ENCODE data around the gene SFSWAP. TPM values are rescaled to one million over a fixed set of nuclear protein-coding genes. Genes with fewer than 3 reads are reported as not detected.
A peak's percentile ranks its signal among the peaks of the same experiment; 100 is the strongest.
"Not testable (repeated sequence)": the region's sequence is repeated elsewhere in the genome, so short reads cannot be mapped to it uniquely, and the experiment has no call there.

SFSWAP gene
- total RNA-seq, 1 donor from 2014 or later = 60.1 TPM

DNA sequence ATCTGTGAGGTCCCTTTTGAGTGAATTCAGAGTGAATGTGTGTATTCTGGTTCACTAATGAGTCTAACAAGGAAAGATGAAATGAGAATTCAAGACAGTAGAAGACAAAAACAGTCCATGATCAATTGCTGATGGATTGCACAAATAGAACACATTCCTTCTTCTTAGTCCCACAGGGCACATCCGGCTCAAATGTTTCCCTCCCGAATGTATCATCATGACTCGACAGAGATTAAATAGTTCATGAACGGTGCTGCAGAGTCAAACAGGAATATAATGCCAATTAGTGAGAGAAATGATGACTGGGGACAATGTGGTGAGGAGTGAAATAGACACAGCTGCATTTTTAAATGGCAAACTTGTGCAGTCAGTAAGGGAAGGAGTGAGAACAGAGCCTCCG is 11.5 kb upstream of the SFSWAP start:
- Mint-ChIP-seq H3K9me3 (peaks cover 10% of the 10 kb centered on the region), H3K36me3 (ENCODE audit: low read depth) (no peaks in the 10 kb centered on the region), H3K27me3 (ENCODE audit: low read depth) (peaks cover 7% of the 10 kb centered on the region), H3K4me1 (ENCODE audit: low read depth) (peaks cover 7% of the 10 kb centered on the region), H3K4me3 (ENCODE audit: low read depth) (no peak overlapping the region), H3K27ac (no peak overlapping the region)
- DNase-seq (ENCODE audit: low spot score) = no peak
- intact Hi-C loops (cut with micrococcal nuclease) = no loop called here

DNA sequence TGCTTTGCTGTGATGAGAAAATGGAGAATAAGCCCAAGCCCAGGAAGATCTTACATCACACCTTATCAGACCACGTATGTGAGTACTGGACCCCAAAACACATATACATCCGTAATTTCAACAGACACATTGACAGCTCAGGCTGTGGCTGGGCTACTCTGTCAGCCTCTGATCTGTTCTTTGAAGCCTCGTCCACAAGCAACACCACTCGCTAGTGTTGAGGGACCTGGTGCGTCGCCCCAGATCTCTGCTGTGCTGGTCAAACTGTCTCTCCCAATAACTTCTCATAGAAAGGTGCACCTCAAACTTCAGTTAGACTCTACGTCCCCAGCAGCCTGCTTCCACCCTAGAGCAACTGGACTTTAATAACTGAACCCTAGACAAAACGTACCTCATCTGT is 10.6 kb upstream of the SFSWAP start:
- no peak overlapping the region for H3K27ac Mint-ChIP-seq
- H3K9me3 Mint-ChIP-seq = peaks cover 18% of the 10 kb centered on the region
- no peak for DNase-seq (ENCODE audit: low spot score)
- peaks cover 12% of the 10 kb centered on the region for H3K27me3 Mint-ChIP-seq (ENCODE audit: low read depth)
- no peaks in the 10 kb centered on the region for H3K36me3 Mint-ChIP-seq (ENCODE audit: low read depth)
- peaks cover 7% of the 10 kb centered on the region for H3K4me1 Mint-ChIP-seq (ENCODE audit: low read depth)
- intact Hi-C loops (cut with micrococcal nuclease) = no loop called here
- H3K4me3 Mint-ChIP-seq (ENCODE audit: low read depth) = no peak overlapping the region

DNA sequence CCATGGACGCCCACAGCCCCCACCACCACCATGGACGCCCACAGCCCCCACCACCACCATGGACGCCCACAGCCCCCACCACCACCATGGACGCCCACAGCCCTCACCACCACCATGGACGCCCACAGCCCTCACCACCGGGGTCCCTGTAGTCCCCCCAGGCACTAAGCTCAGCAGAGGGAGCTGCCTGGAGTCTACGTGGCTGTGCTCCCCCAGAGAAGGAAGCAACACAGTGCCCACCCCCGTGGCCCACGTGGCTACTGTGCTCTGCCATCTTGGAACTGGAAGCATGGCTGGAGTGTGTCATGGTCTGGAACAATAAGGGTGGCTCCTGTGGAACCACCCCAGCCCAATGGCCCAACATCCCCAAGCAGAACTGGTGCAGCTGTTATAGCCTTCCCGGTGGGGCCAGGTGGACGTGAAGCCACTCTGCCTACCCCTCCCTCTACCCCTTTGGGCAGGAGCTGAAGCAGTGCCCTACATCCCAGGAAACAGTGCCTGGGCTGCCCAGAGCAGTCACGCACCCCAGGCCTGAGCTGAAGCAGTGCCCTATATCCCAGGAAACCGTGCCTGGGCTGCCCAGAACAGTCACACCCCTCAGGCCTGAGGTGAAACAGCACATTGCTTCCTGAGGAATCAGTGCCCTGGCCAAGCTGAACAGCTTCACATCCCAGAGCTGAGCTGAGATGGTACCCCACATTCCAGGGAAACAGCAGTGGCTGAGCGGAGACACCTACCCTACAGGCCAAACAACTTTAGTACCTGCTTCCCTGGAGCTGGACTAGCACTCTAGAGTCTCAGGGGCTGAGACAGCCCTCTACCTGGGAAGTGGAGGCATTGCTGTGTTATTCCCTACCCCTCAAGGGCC is 9.0 kb upstream of the SFSWAP start:
- Mint-ChIP-seq H3K36me3 (ENCODE audit: low read depth) (no peaks in the 10 kb centered on the region), H3K9me3 (peaks cover 23% of the 10 kb centered on the region), H3K4me3 (ENCODE audit: low read depth) (no peak overlapping the region), H3K27me3 (ENCODE audit: low read depth) (peaks cover 12% of the 10 kb centered on the region), H3K4me1 (ENCODE audit: low read depth) (peaks cover 7% of the 10 kb centered on the region), H3K27ac (no peak overlapping the region)
- no peak for DNase-seq (ENCODE audit: low spot score)
- intact Hi-C loops (cut with micrococcal nuclease) = no loop called here

DNA sequence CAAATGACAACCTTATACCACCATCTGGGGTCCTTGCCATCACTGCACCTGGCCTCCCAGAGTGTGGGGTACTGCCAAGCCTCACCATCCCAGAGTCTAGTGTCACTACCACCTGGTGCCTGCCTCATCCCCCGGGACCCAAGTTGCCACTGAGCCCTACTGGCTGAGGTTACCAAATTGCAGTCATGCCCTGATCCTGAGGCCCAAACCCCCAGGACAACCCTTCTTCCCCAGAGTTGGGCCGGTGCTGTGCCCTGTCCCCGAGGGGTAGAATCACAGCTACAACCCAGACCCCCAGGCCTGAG is 8.4 kb upstream of the SFSWAP start:
- Mint-ChIP-seq H3K4me3 (ENCODE audit: low read depth) (no peak overlapping the region), H3K36me3 (ENCODE audit: low read depth) (no peaks in the 10 kb centered on the region), H3K4me1 (ENCODE audit: low read depth) (peaks cover 7% of the 10 kb centered on the region), H3K9me3 (peaks cover 23% of the 10 kb centered on the region), H3K27me3 (ENCODE audit: low read depth) (peaks cover 14% of the 10 kb centered on the region), H3K27ac (no peak overlapping the region)
- intact Hi-C loops (cut with micrococcal nuclease) = no loop called here
- DNase-seq (ENCODE audit: low spot score) = no peak

DNA sequence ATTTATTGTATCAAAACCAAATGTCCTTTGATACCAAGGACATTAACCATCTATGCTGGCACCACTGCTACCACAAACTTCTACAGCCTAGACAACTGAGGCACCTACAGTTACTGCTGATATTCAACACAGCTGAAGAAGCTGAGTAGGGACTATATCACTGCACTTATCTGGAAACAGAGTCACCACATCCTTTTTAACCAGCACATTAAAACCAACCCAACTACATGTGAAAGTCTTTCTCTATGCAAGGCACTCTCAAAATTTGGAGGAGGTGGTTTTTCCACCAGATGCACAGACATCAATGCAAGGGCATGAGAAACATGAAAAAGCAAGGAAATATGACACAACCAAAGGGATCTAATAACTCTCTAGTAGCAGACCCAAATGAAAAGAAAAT is 7.7 kb upstream of the SFSWAP start:
- DNase-seq (ENCODE audit: low spot score) = no peak
- intact Hi-C loops (cut with micrococcal nuclease) = no loop called here
- Mint-ChIP-seq H3K9me3 (peaks cover 23% of the 10 kb centered on the region), H3K27ac (no peak overlapping the region), H3K27me3 (ENCODE audit: low read depth) (peaks cover 15% of the 10 kb centered on the region), H3K4me3 (ENCODE audit: low read depth) (no peak overlapping the region), H3K36me3 (ENCODE audit: low read depth) (no peaks in the 10 kb centered on the region), H3K4me1 (ENCODE audit: low read depth) (peaks cover 7% of the 10 kb centered on the region)

DNA sequence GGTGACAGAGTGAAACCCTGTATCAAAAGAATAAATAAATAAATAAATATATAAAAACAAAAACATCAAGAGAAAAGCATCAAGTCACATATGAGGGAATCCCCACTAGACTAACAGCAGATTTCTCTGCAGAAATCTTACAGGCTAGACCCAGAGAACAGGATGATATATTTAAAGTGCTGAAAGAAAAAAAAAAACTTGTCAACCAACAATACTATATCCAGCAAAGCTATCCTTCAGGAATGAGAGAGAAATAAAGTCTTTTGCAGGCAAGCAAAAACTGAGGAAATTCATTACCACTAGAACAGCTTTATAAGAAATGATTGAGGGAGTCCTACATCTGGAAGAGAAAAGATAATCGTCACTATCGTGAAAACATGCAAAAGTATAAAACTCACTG is 6.4 kb upstream of the SFSWAP start:
- H3K27ac Mint-ChIP-seq = no peak overlapping the region
- H3K27me3 Mint-ChIP-seq (ENCODE audit: low read depth) = peaks cover 11% of the 10 kb centered on the region
- H3K9me3 Mint-ChIP-seq = peaks cover 23% of the 10 kb centered on the region
- H3K4me3 Mint-ChIP-seq (ENCODE audit: low read depth) = no peak overlapping the region
- no peaks in the 10 kb centered on the region for H3K36me3 Mint-ChIP-seq (ENCODE audit: low read depth)
- H3K4me1 Mint-ChIP-seq (ENCODE audit: low read depth) = peaks cover 7% of the 10 kb centered on the region
- no peak for DNase-seq (ENCODE audit: low spot score)
- intact Hi-C loops (cut with micrococcal nuclease) = no loop called here

DNA sequence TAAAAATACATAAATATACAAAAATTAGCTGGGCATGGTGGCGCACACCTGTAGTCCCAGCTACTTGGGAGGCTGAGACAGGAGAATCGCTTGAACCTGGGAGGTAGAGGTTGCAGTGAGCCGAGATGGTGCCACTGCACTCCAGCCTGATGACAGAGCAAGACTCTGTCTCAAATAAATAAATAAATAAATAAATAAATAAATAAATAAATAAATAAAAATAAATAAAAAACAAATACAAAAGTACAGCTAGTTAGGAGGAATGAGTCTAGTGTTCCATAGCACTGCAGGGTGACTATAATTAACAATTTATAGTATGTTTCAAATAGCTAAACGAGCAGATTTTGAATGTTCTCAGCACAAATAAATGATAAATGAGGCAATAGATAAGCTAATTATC is 4.2 kb upstream of the SFSWAP start:
- Mint-ChIP-seq H3K4me1 (ENCODE audit: low read depth) (peaks cover 13% of the 10 kb centered on the region), H3K9me3 (peaks cover 23% of the 10 kb centered on the region)
- H3K27me3 Mint-ChIP-seq (ENCODE audit: low read depth); intact Hi-C loops (cut with micrococcal nuclease); H3K27ac Mint-ChIP-seq; H3K4me3 Mint-ChIP-seq (ENCODE audit: low read depth); H3K36me3 Mint-ChIP-seq (ENCODE audit: low read depth); DNase-seq (ENCODE audit: low spot score): not testable (repeated sequence)

DNA sequence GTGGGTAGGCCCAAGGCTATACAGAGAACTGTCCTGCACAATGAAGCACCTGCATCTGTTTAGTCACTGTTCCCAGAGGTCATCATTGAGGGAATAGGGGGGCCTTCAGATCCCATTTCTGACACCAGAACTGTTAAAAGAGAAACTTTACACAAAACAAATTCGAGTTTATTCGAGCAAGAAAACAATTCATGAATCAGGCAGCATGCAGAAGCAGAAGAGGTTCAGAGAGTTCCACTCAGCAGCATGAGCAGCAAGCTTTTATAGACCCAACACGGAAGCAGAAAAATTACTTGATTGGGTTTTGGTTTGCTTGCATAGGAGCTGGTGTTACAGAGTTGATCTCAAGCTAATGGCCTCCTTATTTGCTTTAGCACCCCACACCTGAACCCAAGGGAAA is 1.7 kb upstream of the SFSWAP start:
- no peak for DNase-seq (ENCODE audit: low spot score)
- H3K27ac Mint-ChIP-seq = peak overlapping the region; percentile 86

DNA sequence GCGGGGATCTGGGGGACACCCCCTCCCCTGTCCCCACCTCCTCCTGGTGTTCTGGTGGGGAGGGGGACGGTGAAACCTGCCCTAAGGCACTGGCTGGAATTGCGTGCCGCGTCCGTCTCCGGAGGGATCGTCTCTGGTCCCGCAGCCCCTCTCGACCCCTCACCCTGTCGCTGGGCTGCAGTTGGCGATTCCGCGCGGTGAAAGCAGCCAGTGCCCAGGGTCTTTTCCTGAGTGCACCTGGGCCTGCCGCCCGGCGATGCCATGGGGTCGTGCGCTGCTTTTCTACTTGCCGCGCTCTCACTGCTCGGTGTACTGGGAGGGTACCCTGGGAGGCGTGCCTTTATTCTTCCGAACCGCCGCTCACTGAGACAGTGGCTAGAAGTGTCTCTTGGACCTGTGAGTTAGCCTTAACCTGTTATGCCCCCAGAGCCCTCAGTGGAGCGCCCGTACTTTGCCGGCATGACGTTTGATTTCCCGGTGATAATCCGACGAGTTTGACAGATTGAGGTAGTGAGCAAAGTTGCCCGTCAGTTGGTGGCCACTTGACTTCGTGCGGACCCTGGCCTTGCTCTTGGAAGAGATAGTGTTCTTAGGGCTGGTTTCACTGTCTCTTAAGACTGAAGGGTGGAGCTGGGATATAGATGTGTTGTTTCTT is 788 bp downstream of the SFSWAP start:
- H3K9me3 Mint-ChIP-seq = no peaks in the 10 kb centered on the region
- H3K27me3 Mint-ChIP-seq (ENCODE audit: low read depth) = peaks cover 3% of the 10 kb centered on the region
- intact Hi-C loops (cut with micrococcal nuclease) = loop anchor here (2.0 to 10.0 kb wide), 2 partner anchors 103 to 183 kb away; partner anchors contain the start of gene ULK1
- DNase-seq (ENCODE audit: low spot score) = no peak
- H3K4me1 Mint-ChIP-seq (ENCODE audit: low read depth) = peaks cover 24% of the 10 kb centered on the region
- peak overlapping the region; percentile 87 for H3K4me3 Mint-ChIP-seq (ENCODE audit: low read depth)
- H3K36me3 Mint-ChIP-seq (ENCODE audit: low read depth) = peaks cover 45% of the 10 kb centered on the region
- H3K27ac Mint-ChIP-seq = peak overlapping the region; percentile 86

More for the DNA sequence above, 1.7 kb upstream of the SFSWAP start:
- peaks cover 13% of the 10 kb centered on the region for H3K9me3 Mint-ChIP-seq
- H3K4me1 Mint-ChIP-seq (ENCODE audit: low read depth) = peaks cover 24% of the 10 kb centered on the region
- H3K4me3 Mint-ChIP-seq (ENCODE audit: low read depth) = peak overlapping the region; percentile 87
- H3K27me3 Mint-ChIP-seq (ENCODE audit: low read depth) = peaks cover 8% of the 10 kb centered on the region
- peaks cover 25% of the 10 kb centered on the region for H3K36me3 Mint-ChIP-seq (ENCODE audit: low read depth)
- intact Hi-C loops (cut with micrococcal nuclease) = no loop called here

DNA sequence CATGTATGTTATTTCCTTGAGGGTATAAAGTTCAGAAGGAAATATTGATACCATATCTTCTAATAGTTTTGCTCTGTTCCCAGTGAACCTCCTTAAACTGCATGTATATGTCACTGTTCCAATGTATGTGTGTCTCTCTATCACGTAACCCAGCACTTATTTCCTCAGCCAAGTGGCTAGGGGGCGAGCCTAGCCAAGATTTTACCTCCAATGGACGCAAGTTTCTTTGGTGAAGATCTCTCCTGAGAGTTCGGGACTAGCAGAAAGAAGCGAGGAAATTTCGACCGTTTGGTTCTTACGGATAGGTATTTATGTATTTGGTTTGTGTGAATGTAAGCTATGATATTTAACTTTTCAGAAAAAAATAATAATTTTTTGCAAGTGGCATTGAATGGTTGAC is 2.5 kb downstream of the SFSWAP start:
- H3K27ac Mint-ChIP-seq = no peak overlapping the region
- H3K36me3 Mint-ChIP-seq (ENCODE audit: low read depth) = peaks cover 58% of the 10 kb centered on the region
- H3K4me1 Mint-ChIP-seq (ENCODE audit: low read depth) = peaks cover 24% of the 10 kb centered on the region
- H3K9me3 Mint-ChIP-seq = no peaks in the 10 kb centered on the region
- intact Hi-C loops (cut with micrococcal nuclease) = loop anchor here (10.0 kb wide), 1 partner anchor 181 kb away; the partner anchor contains the start of gene ULK1
- peak overlapping the region; percentile 37 for H3K4me3 Mint-ChIP-seq (ENCODE audit: low read depth)
- H3K27me3 Mint-ChIP-seq (ENCODE audit: low read depth) = no peaks in the 10 kb centered on the region
- no peak for DNase-seq (ENCODE audit: low spot score)

DNA sequence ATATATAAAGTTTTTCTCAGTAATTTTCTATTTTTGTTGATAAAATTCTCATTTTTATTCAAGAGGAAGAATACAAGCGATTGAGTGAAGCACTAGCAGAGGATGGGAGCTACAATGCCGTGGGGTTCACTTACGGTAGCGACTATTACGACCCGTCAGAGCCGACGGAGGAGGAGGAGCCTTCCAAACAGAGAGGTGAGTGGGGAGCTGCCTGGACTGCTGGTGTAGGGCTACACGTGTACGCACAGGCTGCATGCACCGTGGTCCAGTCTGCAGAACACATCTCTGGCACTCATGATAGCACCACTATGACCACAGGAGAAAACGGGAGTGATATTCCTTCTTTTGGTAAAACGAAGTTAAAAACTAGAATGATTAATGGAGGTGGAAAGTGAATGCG is 3.9 kb downstream of the SFSWAP start:
- peaks cover 22% of the 10 kb centered on the region for H3K4me1 Mint-ChIP-seq (ENCODE audit: low read depth)
- intact Hi-C loops (cut with micrococcal nuclease) = loop anchor here (10.0 kb wide), 1 partner anchor 180 kb away; the partner anchor contains the start of gene ULK1
- no peak overlapping the region for H3K4me3 Mint-ChIP-seq (ENCODE audit: low read depth)
- no peaks in the 10 kb centered on the region for H3K27me3 Mint-ChIP-seq (ENCODE audit: low read depth)
- DNase-seq (ENCODE audit: low spot score) = no peak
- no peaks in the 10 kb centered on the region for H3K9me3 Mint-ChIP-seq
- no peak overlapping the region for H3K27ac Mint-ChIP-seq
- peaks cover 71% of the 10 kb centered on the region for H3K36me3 Mint-ChIP-seq (ENCODE audit: low read depth)

DNA sequence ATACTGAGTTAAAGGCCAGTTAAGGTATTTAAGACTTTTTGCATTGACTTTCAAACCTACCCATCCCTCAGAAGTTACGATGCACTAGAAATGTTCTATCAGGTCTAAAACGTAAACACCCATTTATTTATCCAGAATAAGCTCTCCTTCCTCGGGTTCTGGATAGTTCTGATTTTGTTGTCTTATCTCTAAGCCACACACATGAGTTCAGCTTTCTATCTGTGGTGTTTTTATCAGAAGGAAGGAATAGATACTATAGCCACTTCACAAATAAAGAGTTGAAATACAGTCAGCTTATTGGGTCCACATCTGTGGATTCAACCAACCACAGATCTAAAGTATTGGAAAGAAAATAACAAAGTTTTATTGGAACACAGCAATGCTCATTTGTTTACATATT is 5.4 kb downstream of the SFSWAP start:
- no peak overlapping the region for H3K4me3 Mint-ChIP-seq (ENCODE audit: low read depth)
- peaks cover 83% of the 10 kb centered on the region for H3K36me3 Mint-ChIP-seq (ENCODE audit: low read depth)
- intact Hi-C loops (cut with micrococcal nuclease) = loop anchor here (10.0 kb wide), 1 partner anchor 179 kb away; the partner anchor contains the start of gene ULK1
- H3K4me1 Mint-ChIP-seq (ENCODE audit: low read depth) = peaks cover 20% of the 10 kb centered on the region
- no peaks in the 10 kb centered on the region for H3K9me3 Mint-ChIP-seq
- no peaks in the 10 kb centered on the region for H3K27me3 Mint-ChIP-seq (ENCODE audit: low read depth)
- no peak for DNase-seq (ENCODE audit: low spot score)
- no peak overlapping the region for H3K27ac Mint-ChIP-seq

DNA sequence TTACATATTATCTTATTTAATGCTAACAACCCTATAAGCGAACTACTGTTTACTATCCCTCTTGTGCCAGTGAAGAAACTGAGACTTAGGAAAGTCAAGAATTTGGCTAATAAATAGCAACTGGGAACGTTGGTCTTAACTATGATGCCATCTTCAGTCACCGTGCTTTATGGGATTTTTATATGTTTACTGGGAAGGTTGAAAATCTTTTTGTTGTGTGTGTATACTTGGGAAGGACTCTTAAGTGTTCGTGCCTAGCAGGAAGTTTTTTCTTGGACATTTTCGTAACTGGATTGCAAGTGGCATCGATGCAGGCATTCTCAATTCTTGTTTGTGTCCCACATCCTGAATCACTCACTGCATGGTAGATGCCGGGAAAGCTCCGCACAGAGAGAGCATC is 9.4 kb downstream of the SFSWAP start:
- no peaks in the 10 kb centered on the region for H3K9me3 Mint-ChIP-seq
- peaks cover 15% of the 10 kb centered on the region for H3K4me1 Mint-ChIP-seq (ENCODE audit: low read depth)
- DNase-seq (ENCODE audit: low spot score) = no peak
- H3K27ac Mint-ChIP-seq = no peak overlapping the region
- no peak overlapping the region for H3K4me3 Mint-ChIP-seq (ENCODE audit: low read depth)
- intact Hi-C loops (cut with micrococcal nuclease) = no loop called here
- H3K36me3 Mint-ChIP-seq (ENCODE audit: low read depth) = peaks cover 79% of the 10 kb centered on the region
- H3K27me3 Mint-ChIP-seq (ENCODE audit: low read depth) = no peaks in the 10 kb centered on the region
